MCF 10A (cell line): ENCODE results near the gene ITGB3. TPM values are rescaled to one million over a fixed set of nuclear protein-coding genes. Genes with fewer than 3 reads are reported as not detected.

Experiments
- BruUV-seq: library from RNA; stranded (reverse); fragments of 400-500 nt; replicated peaks from 2 replicates; lab custom pipeline; 2021; lab: Mats Ljungman, UMichigan
- CTCF ChIA-PET: fragments of 300-600 bp; sonication (Branson Sonifier 250); formaldehyde crosslinking; extraction: SDS; loops from one replicate; lab custom pipeline; 2021; ENCODE audit warnings: antibody characterized with exemption, inconsistent platforms; lab: Yijun Ruan, JAX
- POLR2A ChIA-PET: fragments of 300-600, 350-650 bp; sonication (Branson Sonifier 250); formaldehyde crosslinking; extraction: SDS; loops from one replicate; lab custom pipeline; 2020; ENCODE audit warnings: antibody characterized with exemption, inconsistent platforms; lab: Yijun Ruan, JAX
- DNase-seq: peaks from one replicate; pipeline ENCODE4 v3.0.0-alpha.2; 2018; ENCODE audit not compliant: unreplicated experiment
- H3K27ac Mint-ChIP-seq: one replicate; pipeline ENCODE4 v1.8.0; 2022; ENCODE audit warnings: mild to moderate bottlenecking, low read depth, mixed read lengths; ENCODE audit not compliant: unreplicated experiment
- H3K27me3 Mint-ChIP-seq: one replicate; pipeline ENCODE4 v1.8.0; 2022; ENCODE audit warnings: mixed read lengths; ENCODE audit not compliant: insufficient read depth, unreplicated experiment
- H3K36me3 Mint-ChIP-seq: one replicate; pipeline ENCODE4 v1.8.0; 2022; ENCODE audit warnings: mild to moderate bottlenecking, moderate library complexity, mixed read lengths; ENCODE audit not compliant: insufficient read depth, unreplicated experiment
- H3K4me1 Mint-ChIP-seq: one replicate; pipeline ENCODE4 v1.8.0; 2022; ENCODE audit warnings: mixed read lengths; ENCODE audit not compliant: insufficient read depth, unreplicated experiment
- H3K4me3 Mint-ChIP-seq: one replicate; pipeline ENCODE4 v1.8.0; 2022; ENCODE audit warnings: mild to moderate bottlenecking, moderate library complexity, mixed read lengths; ENCODE audit not compliant: unreplicated experiment
- H3K9me3 Mint-ChIP-seq: one replicate; pipeline ENCODE4 v1.8.0; 2022; ENCODE audit warnings: mixed read lengths; ENCODE audit not compliant: unreplicated experiment
- CTCF ChIP-seq: fragments of 200-600 bp; IDR thresholded peaks from one replicate; pipeline ENCODE4 v1.8.0; 2022; ENCODE audit warnings: antibody characterized with exemption, mild to moderate bottlenecking; ENCODE audit not compliant: unreplicated experiment
- intact Hi-C: fragments of 100-400 bp; cut with micrococcal nuclease; formaldehyde crosslinking; loops from 2 replicates; pipeline ENCODE4 v1.14.1; 2022
- total RNA-seq: library from RNA; stranded (reverse); gene quantifications from 2 replicates; pipeline ENCODE4 v1.2.3, GENCODE V29; 2022

The ITGB3 gene
- total RNA-seq, 1 experiment from 2014 or later = 1.1 TPM

GRCh38 chr17:47335101-47335936 lies 81.7 kb downstream of the ITGB3 start:
- CTCF ChIA-PET = no interaction called here
- H3K4me1 Mint-ChIP-seq = no peaks in the 10 kb centered on the region
- H3K4me3 Mint-ChIP-seq = no peak overlapping the region
- H3K27ac Mint-ChIP-seq = no peak overlapping the region
- TF ChIP-seq CTCF = no peak
- POLR2A ChIA-PET = interaction anchor here (0.7 kb wide), 1 partner anchor 9 kb away, joined by 3 read pairs; no protein-coding TSS in a partner anchor
- no peak for DNase-seq
- BruUV-seq = no TSS peak
- H3K36me3 Mint-ChIP-seq = peaks cover 5% of the 10 kb centered on the region
- no peaks in the 10 kb centered on the region for H3K9me3 Mint-ChIP-seq
- intact Hi-C loops = no loop called here
- peaks cover 18% of the 10 kb centered on the region for H3K27me3 Mint-ChIP-seq

GRCh38 chr17:47338026-47338425 lies 84.4 kb downstream of the ITGB3 start:
- Mint-ChIP-seq H3K36me3 (peaks cover 16% of the 10 kb centered on the region), H3K27me3 (peaks cover 22% of the 10 kb centered on the region), H3K27ac (no peak overlapping the region), H3K4me1 (no peaks in the 10 kb centered on the region), H3K4me3 (no peak overlapping the region), H3K9me3 (no peaks in the 10 kb centered on the region)
- no peak for TF ChIP-seq CTCF
- POLR2A ChIA-PET = no interaction called here
- no peak for DNase-seq
- intact Hi-C loops = no loop called here
- CTCF ChIA-PET = no interaction called here
- BruUV-seq = no TSS peak

DNA sequence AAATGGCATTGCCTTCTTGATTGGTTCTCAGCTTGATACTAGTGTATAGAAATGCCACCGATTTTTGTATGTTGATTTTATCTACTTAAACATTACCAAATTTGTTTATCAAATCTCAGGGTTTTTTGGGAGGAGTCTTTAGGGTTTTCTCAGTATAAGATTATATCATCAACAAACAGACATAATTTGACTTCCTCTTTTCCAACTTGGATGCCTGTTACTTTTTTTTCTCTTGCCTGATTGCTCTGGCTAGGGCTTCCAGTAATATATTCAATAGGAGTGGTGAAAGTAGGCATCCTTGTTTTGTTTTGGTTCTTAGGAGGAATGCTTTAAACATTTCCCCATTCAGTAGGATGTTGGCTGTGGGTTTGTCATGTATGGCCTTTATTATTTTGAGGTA lies 99.2 kb downstream of the ITGB3 start:
- Mint-ChIP-seq H3K27ac (no peak overlapping the region), H3K4me1 (no peaks in the 10 kb centered on the region), H3K4me3 (no peak overlapping the region), H3K9me3 (peaks cover 7% of the 10 kb centered on the region), H3K36me3 (no peaks in the 10 kb centered on the region), H3K27me3 (peaks cover 26% of the 10 kb centered on the region)
- ChIA-PET POLR2A (interaction anchor here (0.7 kb wide), 1 partner anchor 100 kb away, joined by 3 read pairs; no protein-coding TSS in a partner anchor), CTCF (no interaction called here)
- TF ChIP-seq CTCF = no peak
- intact Hi-C loops = no loop called here
- no TSS peak for BruUV-seq
- DNase-seq = no peak

GRCh38 chr17:47358652-47359051 lies 105.0 kb downstream of the ITGB3 start:
- POLR2A ChIA-PET = no interaction called here
- CTCF ChIA-PET = no interaction called here
- Mint-ChIP-seq H3K4me1 (no peaks in the 10 kb centered on the region), H3K9me3 (peaks cover 5% of the 10 kb centered on the region), H3K27me3 (no peaks in the 10 kb centered on the region), H3K36me3 (no peaks in the 10 kb centered on the region), H3K27ac (no peak overlapping the region), H3K4me3 (no peak overlapping the region)
- no peak for TF ChIP-seq CTCF
- DNase-seq = no peak
- intact Hi-C loops = no loop called here
- no TSS peak for BruUV-seq

Other genes with a start within 250 kb of the ITGB3 start
- gene CDC27, start 64.5 kb upstream of the ITGB3 start, total RNA-seq = 141 and 143 TPM in 2 replicates
- gene MYL4, start 44.5 kb upstream of the ITGB3 start, total RNA-seq = not detected in 2 replicates
- gene EFCAB13, start 70.1 kb downstream of the ITGB3 start, total RNA-seq = 1.1 and 1.4 TPM in 2 replicates